Activated T-cell treated with anti-CD3 and anti-CD28 coated beads for 1 hour (primary cell): ENCODE measurements around the gene DCAF6.
"Not testable (repeated sequence)": the region's sequence is repeated elsewhere in the genome, so short reads cannot be mapped to it uniquely, and the experiment has no call there.

Source experiments
- DNase-seq: peaks from one replicate; pipeline ENCODE4 v3.0.0-alpha.2; 2020; ENCODE audit warnings: low read depth

The DCAF6 gene

GRCh38 chr1:168009322-168009721, 72.8 kb downstream of the DCAF6 start:
- no peak for DNase-seq

DNA sequence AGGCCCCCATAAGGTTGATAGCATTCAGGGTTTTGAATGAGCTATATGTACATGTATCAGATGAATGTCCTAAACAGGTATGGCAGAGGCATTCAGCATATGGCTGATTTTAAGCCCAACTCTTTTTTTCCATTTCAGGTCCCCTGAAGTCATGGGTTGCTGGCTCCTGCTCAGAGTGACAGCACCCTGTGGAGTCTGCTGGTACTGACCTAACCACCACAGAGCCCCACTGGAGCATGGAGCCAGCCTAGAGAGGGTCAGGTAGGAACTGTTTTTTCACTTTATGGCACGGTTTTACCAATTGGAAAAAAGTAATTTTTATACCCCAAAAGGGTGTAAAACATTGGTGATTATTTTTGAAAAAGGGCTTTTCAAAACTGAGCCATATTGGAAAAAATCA, 82.9 kb downstream of the DCAF6 start:
- no peak for DNase-seq

DNA sequence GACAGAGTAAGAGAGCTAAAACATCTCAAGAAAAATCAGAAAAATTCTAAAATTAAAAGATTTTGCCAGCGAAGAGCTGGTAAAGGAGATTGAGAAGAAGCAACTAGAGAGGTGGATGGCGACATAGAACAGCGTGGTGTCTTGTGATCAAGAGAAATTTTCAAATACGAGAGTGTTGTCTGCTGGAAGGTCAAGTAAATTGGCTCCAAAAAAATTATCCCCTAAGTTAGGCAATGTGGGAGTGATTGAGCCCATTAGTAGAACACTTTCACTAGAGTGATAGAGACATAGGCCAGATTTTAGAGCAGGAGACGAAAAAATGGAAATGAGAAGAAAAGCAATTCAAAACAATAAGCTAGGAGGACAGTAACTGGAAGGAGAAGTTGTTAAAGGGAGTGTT, 94.7 kb downstream of the DCAF6 start:
- no peak for DNase-seq

GRCh38 chr1:168031627-168032026, 95.1 kb downstream of the DCAF6 start:
- DNase-seq: no peak

DNA sequence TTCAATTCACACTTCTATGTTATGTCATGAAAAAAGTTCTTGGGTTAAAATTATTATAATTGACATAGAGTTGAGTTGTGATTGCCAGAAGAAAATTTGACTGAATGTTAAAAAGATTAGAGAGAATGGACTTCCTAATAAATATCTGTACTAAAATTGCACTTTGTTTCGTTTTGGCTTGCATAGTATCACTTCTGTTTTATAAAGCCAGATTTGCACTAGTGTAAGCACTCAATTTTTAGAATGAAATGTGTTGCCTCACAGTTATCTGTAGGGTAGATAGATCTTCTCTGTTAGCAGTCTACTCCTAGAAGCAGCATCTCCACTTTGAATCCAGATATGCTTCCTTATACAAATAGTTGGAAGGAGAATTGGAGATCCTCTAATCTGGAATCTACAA, 95.5 kb downstream of the DCAF6 start:
- DNase-seq: no peak

GRCh38 chr1:168035345-168035744, 98.9 kb downstream of the DCAF6 start:
- DNase-seq: no peak

DNA sequence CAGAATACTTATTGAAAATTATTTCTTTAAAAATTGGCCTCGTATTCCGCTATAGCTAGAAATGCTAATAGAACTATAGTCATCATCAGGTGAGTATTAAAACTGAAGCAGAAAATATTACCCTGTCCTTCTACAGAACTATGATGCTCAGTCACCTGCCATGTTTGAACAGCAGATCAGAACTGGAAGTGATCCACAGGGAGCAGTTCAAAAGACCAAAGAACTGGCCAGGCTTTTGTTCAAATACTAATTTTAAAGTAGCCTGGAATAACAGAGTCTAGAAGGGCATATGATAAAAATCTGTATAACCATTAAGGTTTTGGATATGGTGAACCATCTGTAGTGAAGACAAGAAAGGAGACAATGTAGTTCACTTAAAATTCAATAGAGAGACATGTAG, 105.9 kb downstream of the DCAF6 start:
- no peak for DNase-seq

- DNase-seq: no peak
Observed at GRCh38 chr1:168045311-168045710, 108.8 kb downstream of the DCAF6 start.

- DNase-seq: no peak
Observed at GRCh38 chr1:168050307-168050706, 113.8 kb downstream of the DCAF6 start.

DNA sequence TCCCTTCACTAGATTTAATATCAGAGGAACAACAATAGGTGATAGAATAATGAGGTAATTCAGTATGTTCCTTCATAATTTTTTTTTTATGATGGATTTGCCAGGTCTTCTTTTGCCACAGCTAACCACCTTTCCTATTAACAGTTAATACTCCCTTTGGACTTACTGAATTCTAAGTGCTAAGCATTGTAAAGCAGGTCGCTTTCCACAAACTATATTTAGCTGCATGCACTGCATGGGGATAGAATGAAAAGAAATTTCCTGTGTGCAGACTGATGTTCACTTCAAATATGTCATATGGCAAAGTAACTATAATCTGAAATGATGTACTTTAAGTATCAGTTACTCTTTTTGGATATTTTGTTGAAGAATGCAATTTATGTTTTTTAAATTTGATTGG, 114.4 kb downstream of the DCAF6 start:
- DNase-seq: no peak

GRCh38 chr1:168053681-168054080, 117.2 kb downstream of the DCAF6 start:
- no peak for DNase-seq

GRCh38 chr1:168054117-168054516, 117.6 kb downstream of the DCAF6 start:
- DNase-seq: no peak

DNA sequence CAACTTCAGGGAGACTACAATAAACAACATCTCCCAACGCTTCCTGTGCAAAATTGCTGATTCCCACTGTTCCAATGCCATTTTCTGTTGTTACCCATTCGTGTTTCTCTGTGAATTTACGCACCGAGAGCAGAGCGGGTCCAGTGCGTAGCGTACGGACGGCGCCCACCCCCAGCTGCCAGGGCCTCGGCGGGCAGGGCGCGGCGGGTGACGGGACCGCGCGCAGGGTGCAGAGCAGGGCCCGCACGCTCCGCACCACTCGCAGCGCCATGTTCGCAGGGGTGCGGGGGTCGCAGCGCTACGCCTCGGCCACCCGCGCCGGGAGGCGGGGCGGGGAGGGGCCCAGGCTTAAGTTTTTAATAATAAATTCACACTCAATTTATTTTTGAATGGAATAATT, 119.7 kb downstream of the DCAF6 start:
- DNase-seq: not testable (repeated sequence)

- DNase-seq: no peak
Observed at GRCh38 chr1:168057355-168057754, 120.9 kb downstream of the DCAF6 start.

- DNase-seq: no peak
Observed at GRCh38 chr1:168057921-168058320, 121.4 kb downstream of the DCAF6 start.

DNA sequence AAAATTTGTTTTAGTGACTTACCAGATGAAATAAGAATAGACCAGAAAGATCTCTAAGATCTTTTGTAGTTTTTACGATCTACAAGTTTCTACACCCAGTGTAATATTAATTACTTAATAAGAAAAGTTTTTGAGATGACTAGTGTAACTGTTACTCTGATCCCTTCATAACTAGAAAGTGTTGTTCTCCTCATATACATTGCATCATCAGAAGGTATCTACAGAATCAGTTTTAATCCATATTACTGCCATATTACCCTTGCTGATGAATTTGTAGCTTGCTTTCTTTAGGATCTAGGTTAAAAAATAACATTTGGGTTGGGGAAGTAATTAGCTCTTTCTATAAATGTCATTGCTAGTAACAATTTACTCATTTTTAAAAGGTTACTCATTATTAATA, 127.7 kb downstream of the DCAF6 start:
- DNase-seq: no peak

DNA sequence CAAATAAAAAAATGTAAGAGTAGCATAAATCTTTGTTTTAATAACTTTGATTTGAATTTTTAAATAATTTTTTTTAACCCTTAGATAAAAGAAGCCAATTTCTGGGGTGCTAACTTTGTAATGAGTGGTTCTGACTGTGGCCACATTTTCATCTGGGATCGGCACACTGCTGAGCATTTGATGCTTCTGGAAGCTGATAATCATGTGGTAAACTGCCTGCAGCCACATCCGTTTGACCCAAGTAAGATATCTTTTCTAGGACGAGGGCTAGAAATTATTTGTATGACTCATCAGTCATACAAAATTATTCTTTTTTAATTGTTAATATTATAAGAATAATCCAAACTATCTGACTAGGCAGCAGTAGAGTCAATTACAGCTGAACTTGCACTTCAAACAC, 129.0 kb downstream of the DCAF6 start:
- no peak for DNase-seq

DNA sequence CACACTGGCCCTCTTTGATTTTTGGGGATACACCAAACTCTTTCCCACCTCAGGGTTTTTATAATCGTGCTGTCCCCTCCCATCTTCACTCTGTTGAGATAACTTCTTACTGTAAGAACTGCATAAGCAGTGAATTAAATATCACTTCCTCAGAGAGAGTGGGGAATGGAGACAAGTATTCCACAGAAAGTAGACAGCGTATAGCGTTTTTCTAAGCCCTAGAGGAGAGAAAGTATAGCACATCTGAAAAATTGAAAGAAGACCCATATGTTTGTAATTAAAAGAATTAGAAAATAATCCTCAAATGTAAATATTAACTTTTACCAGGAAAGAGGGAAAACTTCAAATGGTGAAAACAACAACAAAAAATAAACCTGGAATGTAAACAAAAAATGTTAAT, 132.9 kb downstream of the DCAF6 start:
- DNase-seq: no peak

DNA sequence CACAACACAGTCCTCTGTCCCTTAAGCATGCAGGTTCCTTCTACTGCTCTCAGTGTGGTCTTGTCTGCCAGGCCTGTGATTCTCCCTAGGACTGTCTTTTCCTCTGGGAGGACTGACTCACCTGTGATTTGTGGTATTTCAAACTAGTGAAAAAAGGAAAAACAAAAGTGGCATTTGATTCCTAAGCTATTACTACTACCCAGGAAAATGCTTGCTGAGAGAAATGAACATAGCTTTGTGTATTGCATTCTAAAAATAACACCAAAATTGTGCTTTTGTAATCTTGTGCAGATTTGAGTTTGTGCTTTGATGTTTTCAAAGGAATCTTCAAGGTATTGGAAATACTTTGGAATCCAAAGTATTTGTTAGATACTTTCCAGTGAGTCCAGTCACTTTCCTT, 143.3 kb downstream of the DCAF6 start:
- DNase-seq: no peak

DNA sequence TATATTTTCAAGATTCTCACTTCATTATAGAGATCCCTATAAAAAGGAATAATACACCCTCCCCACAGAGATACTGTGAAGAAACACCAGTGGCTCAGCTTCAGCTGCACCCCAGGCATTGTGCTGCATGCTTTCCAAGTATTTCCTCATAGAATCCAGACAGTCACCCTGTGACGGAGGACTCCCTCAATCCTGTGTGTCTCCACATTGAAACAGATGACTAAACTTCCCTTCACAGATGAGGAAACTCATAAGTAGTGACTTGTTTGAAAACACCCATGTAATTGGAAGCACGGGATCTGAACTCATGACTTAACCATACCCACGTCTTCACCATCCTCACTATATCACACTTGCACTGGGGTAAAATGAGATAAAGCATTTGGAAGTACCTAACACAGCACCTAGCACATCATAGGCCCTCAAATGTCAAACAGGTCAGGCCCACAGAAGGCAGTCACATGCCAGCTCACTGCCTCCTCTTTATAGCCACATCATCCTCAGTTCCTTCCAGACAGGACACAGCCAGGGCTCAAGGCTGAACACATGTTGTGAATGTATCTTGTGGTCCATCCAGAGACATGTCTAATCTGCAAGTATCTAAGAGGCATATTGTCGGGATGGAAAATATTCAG, 145.0 kb downstream of the DCAF6 start:
- no peak for DNase-seq

- DNase-seq: peak; percentile 52
Observed at GRCh38 chr1:168082008-168082876, 145.8 kb downstream of the DCAF6 start.

DNA sequence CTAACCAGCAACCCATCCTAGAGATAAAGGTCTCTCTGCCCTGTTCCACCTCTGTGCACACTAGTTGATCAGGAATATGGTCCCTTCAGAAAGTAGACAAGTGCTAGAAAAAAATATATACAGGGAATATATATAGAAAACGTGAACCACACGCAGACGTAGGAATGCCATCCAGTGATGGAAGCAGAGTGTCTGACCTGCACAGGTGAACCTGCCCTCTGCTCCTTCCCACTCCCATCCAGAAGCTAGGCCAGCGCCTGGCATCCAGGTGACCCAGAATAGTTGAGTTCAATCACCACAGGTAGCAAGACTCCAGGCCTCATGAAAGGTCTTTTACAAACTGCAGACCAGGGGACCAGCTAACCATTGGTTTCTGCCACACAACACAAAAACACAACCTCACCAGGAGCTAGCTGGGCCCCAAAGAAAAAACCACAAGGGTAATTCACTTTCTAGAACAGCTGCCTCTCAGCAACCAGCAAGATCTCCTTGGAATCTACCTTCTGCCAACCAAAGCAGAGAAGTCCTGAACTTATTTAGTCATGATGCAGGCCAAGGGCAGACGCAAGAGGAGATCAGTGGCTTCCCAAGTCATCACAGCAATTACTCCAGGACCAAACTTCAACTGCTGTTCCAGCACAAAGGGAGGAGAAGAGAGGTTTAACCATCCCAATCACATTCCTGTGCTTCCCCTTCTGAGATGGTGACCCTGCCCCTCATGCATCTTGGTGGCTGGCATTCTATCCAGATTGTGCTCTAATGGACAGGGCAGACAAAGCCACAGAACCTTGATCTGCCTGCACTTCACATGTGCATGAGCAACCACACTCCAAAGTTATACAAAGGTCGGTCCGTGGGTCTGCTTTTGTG, 147.2 kb downstream of the DCAF6 start:
- no peak for DNase-seq
